ENCODE results near the gene IAPP.

- TF ChIP-seq CTCF (IDR thresholded peaks at IDR 0.05; ENCODE audit: insufficient read depth, low read depth, low read length) (no peak), EZH2 (IDR thresholded peaks at IDR 0.05; ENCODE audit: insufficient read depth, low read length) (no peak)
Measured at GRCh38 chr12:21370845-21371449, 1.8 kb upstream of the IAPP start.
